CD4-positive, alpha-beta T cell treated with Interleukin-21 for 1 hour (primary cell): ENCODE results near the gene OR10P1.
"Not testable (repeated sequence)": the region's sequence is repeated elsewhere in the genome, so short reads cannot be mapped to it uniquely, and the experiment has no call there.

ENCODE experiments used
- DNase-seq: peaks from one replicate; pipeline ENCODE4 v3.0.0-alpha.2; 2020

The OR10P1 gene, protein sequence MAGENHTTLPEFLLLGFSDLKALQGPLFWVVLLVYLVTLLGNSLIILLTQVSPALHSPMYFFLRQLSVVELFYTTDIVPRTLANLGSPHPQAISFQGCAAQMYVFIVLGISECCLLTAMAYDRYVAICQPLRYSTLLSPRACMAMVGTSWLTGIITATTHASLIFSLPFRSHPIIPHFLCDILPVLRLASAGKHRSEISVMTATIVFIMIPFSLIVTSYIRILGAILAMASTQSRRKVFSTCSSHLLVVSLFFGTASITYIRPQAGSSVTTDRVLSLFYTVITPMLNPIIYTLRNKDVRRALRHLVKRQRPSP

DNA sequence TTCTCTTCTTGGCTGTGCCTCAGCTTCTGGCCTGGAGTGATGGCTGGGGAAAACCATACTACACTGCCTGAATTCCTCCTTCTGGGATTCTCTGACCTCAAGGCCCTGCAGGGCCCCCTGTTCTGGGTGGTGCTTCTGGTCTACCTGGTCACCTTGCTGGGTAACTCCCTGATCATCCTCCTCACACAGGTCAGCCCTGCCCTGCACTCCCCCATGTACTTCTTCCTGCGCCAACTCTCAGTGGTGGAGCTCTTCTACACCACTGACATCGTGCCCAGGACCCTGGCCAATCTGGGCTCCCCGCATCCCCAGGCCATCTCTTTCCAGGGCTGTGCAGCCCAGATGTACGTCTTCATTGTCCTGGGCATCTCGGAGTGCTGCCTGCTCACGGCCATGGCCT is at the start of gene OR10P1:
TSS of gene OR10P1 (plus strand) at position 40 of the 400 bp plus-strand sequence. CDS start at position 40, 0 bp downstream.
- DNase-seq, result no peak

GRCh38 chr12:55590152-55590551 is 46.5 kb upstream of the OR10P1 start:
- not testable (repeated sequence) for DNase-seq

- DNase-seq, result no peak
These were observed 28.7 kb upstream of the OR10P1 start for GRCh38 chr12:55607821-55608594.

GRCh38 chr12:55610598-55610997 is 26.1 kb upstream of the OR10P1 start:
- DNase-seq, result no peak

DNA sequence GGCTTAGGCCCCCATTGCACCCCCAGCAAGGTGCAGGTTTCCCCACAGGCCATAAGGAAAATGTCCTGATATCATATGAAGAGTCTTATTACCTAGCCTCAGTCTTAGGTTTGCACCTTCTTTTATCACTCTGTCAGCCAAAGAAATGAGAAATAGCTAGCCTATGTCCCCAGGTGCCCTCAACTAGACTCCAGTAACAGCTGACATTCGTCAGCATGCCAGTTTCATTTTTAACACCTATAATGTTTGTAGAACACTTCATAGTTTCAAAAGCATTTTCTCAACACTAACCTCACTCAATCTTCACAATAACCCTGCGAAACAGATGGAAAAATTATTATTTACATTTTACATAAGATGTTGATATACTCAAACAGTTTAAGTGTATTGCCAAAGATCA is 24.0 kb upstream of the OR10P1 start:
- no peak for DNase-seq

GRCh38 chr12:55614764-55615163 is 21.9 kb upstream of the OR10P1 start:
- DNase-seq, result no peak

DNA sequence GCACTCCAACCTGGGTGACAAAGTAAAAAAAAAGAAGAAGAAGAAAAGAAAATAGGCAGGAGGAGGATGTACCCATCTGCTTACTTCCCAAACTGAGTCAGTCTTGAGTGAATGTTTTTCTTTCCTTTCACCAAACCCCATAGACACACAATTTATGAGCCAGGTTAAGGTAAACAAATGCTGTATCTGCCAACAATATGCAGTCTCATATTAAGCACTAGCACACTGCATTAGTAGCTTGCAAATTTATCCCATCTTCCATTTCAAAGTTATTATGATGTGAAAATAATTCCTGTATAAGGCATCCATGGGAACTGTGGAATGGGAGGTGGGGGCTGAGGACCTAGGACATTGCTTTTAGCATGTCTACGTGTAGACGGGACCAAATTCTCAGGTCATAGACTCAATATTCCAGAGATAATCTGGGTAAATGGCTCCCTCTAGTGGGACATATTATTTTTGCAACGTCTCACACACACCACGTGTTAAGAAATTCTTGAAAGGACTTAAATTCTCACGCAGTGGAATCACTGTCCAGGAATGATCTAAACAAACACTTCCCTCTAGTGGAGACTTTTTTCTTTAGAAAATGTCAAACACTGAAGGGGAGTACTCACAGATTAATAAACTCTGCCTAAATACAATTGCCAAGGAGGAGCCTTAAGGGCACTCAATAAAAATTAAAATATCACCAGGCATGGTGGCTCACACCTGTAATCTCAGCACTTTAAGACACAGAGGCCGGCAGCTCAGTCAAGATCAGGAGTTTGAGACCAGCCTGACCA is 17.1 kb upstream of the OR10P1 start:
- peak; percentile 79 for DNase-seq

DNA sequence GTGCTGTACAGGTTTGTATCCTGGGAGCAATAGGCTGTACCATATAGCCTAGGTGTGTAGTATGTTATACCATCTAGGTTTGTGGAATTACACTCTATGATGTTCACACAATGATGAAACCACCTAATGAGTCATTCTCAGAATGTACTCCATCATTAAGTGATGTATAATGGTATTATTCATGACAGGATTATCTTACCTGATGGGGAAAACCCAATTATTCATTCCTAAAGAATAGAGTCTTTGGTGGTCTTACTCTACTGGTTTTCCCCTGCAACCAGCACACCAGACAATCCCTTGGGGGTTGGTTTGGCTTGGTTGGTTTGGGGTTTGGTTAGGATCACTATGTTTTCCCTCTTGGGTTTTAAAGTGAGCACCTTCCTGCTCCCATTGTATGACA is 12.6 kb upstream of the OR10P1 start:
- no peak for DNase-seq

DNA sequence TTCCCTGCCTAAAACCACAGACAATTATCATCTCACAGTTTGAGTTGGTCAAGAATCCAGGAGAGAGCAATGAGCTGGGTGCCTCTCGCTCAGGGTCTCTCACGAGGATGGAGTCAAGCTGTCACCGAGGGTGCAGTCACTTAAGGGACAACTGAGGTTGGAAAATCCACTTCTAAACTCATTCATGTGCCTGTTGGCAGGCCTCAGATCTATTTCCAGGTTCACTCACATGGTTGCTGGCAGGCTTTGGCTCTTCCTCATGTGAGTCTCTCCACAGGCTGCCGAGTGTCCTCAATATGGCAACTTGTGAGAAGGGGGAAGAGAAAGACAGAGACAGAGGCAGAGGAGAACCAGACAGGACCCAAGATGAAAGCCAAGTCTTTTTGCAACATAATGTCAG is 10.5 kb upstream of the OR10P1 start:
- no peak for DNase-seq

DNA sequence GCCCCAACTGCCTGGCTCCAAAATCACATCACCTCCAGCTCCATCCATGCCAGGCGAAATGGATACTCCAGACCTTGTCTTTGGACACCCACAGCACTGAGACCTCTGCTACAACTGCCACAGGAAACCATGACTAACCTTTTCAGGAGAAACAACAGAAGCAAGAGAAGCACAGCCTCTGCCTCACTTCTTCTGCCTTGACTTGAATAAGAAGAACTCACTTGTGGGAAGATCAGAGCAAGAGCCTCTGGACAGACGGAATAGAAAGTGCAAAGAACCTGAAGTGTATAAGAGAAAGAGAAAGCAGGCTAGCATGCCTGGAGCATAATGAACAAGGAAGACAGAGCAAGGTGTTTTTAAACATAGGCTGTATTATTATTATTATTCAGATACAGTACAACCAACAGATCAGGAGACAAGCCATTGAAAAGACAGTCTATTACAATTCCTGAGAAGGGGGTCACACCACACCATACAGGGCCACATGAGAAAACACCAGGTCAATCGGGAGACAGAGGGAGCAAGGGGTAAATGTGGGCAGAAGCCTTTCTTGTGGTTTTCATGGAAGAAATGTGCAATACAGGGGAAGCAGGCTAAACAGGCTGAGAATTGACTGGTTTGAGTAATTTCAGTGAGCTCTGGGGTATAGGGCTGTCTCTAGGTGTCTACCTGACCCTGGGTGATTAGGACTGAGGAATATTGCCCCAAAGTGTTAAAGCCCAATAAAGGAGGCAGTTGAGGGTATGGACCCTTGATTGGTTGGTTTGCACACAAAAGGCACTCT is 7.4 kb upstream of the OR10P1 start:
- DNase-seq, result no peak

GRCh38 chr12:55631056-55631455 is 5.6 kb upstream of the OR10P1 start:
- no peak for DNase-seq

GRCh38 chr12:55631733-55632132 is 5.0 kb upstream of the OR10P1 start:
- no peak for DNase-seq

DNA sequence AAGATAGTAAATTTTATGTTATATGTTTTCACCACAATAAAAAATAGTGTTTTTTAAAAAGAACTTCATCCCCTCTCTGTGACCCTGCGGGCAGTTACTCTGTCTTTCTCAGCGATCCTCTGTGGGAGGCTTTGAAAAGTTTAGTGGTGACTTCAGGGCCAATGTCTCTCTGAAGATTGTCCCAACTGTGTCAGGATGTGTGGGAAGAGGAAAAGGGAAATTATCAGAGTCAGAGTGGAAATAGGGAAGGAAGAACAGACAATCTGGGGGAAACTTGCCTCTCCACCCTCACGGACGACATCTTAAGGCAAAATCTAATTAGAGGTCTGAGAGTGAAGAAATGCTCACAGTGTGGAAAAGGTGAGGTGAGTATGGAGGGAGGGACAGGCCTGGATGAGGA is 3.5 kb upstream of the OR10P1 start:
- DNase-seq, result no peak

- DNase-seq, result no peak
These were observed 506 bp upstream of the OR10P1 start for GRCh38 chr12:55636116-55636655.

- peak; percentile 42 for DNase-seq
These were observed 775 bp downstream of the OR10P1 start for GRCh38 chr12:55637467-55637866.

DNA sequence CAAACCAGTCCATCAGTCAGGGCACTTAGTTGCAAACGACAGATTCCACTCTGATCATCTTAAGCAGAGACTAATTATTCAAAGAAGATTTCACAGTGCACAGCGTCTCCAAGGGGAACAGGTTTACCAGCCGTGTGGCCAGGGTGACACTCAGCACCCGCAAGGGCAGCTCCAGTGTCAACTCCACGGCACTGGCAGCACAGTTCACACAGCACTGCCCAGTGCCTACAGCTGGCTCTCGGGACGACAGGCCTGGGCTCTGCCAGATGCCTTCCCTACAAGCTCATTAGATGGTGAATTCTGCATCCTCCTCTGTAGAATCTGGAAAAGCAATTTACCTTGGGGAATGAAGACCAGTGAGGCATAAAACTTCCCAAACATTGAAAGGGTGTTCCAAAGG is 4.9 kb downstream of the OR10P1 start:
- no peak for DNase-seq

DNA sequence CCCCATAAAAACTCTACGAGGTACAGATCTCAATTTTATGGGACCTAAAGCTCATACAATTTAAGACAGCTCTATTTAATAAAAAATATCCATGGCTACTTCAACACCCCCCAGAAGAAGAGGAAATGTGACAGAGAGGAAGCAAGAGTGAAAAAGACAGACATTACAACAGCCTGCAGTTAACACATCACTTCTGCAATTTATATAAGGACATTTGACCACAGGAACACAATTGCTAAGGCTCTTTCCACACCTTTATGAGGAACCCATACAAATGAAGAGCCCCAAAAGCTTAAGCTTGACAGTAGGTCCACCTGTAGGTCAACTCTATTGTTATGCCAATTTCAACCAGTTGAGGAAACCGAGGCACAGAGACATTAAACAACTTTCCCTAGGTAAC is 5.6 kb downstream of the OR10P1 start:
- DNase-seq, result peak; percentile 8

- DNase-seq, result no peak
These were observed 6.0 kb downstream of the OR10P1 start for GRCh38 chr12:55642669-55643068.

DNA sequence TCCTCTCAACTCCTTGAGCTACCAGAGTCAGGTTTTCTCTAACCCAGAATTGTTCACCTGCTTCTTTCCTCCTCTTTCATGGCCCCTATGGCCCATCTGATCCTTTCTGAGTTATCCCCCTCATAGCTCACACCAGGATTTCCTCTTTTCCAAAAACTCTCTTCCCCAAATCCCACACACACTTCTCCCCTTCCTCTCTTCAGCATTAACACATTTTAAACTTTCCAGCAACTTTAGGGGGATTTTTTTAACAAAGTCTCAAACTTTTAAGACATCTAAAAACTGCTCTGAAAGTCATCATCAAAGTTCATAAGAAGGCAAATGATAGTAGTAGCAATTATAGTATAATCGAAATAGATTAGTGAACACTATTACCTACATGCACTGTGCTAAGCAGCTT is 7.9 kb downstream of the OR10P1 start:
- DNase-seq, result no peak

DNA sequence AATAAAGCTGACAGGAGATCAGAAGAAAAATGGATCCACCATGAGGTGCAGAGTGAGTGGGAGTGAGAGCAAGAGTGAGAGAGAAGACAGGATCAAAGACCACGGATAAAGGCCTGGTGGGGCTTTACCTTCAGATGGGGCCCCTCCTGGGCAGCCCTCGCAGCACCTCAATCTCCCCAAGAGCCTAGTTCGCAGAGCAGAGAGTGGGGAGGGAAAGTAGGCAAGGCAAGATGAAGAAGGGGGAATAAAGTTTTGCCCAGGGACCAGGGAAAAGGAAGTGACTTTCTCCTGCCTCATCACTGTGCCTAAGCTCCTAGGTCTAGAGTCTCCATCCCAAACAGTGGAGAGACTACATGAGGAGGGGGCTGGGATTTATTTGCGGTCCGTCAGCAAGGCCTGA is 10.3 kb downstream of the OR10P1 start:
- no peak for DNase-seq

GRCh38 chr12:55650620-55651298 is 14.1 kb downstream of the OR10P1 start:
- not testable (repeated sequence) for DNase-seq

- no peak for DNase-seq
These were observed 14.6 kb downstream of the OR10P1 start for GRCh38 chr12:55651299-55651683.
